H1 (cell line): ENCODE results near the gene BRMS1. TPM values are rescaled to one million over a fixed set of nuclear protein-coding genes. Genes with fewer than 3 reads are reported as not detected.

Experiments
- CTCF ChIA-PET: fragments of 300-600 bp; sonication (Branson Sonifier 250); formaldehyde crosslinking; loops from one replicate; lab custom pipeline; 2021; ENCODE audit not compliant: partially characterized antibody; lab: Charles Lee
- POLR2A ChIA-PET: fragments of 300-600 bp; sonication (Branson Sonifier 250); formaldehyde crosslinking; loops from one replicate; lab custom pipeline; 2021; ENCODE audit warnings: inconsistent platforms; ENCODE audit not compliant: partially characterized antibody; lab: Charles Lee
- DNase-seq, 2 experiments: peaks; one replicate each; pipeline versions ENCODE4 v3.0.0 to v3.0.0-alpha.2; 2010 to 2022; ENCODE audit warnings: low spot score in 2 of 2, low read depth in 1 of 2, mixed read lengths in 1 of 2
- FAIRE-seq: peaks from 2 replicates; lab custom pipeline; 2011; peaks lifted over from hg19 to GRCh38; lab: Jason Lieb, UNC
- H2AFZ ChIP-seq: 2 replicates; pipeline ENCODE4 v1.8.1; 2012; ENCODE audit warnings: low read length, inconsistent platforms
- H2AK5ac ChIP-seq: 2 replicates; pipeline ENCODE4 v1.6.1; 2013; ENCODE audit warnings: low read depth, low read length
- H2BK120ac ChIP-seq: replicated peaks from 2 replicates; pipeline ENCODE3; 2013; ENCODE audit warnings: low read depth, low read length, inconsistent platforms
- H2BK12ac ChIP-seq: 2 replicates; pipeline ENCODE4 v1.6.1; 2013; ENCODE audit warnings: low read depth, low read length
- H2BK15ac ChIP-seq: 2 replicates; pipeline ENCODE4 v1.6.1; 2013; ENCODE audit warnings: low read length
- H2BK20ac ChIP-seq: 2 replicates; pipeline ENCODE4 v1.6.1; 2013; ENCODE audit warnings: low read length
- H2BK5ac ChIP-seq: 2 replicates; pipeline ENCODE4 v1.6.1; 2013; ENCODE audit warnings: low read depth, low read length
- H3K14ac ChIP-seq: 2 replicates; pipeline ENCODE4 v1.6.1; 2013; ENCODE audit warnings: inconsistent platforms; ENCODE audit not compliant: insufficient read length
- H3K18ac ChIP-seq: 2 replicates; pipeline ENCODE4 v1.6.1; 2013; ENCODE audit warnings: low read length; ENCODE audit errors: extremely low read depth
- H3K23ac ChIP-seq: 2 replicates; pipeline ENCODE4 v1.6.1; 2013; ENCODE audit warnings: inconsistent platforms; ENCODE audit not compliant: insufficient read length
- H3K23me2 ChIP-seq: 2 replicates; pipeline ENCODE4 v1.6.1; 2013; ENCODE audit warnings: low read depth, low read length
- H3K27ac ChIP-seq: 2 replicates; pipeline ENCODE4 v1.6.1; 2011; ENCODE audit warnings: low read depth, low read length, inconsistent platforms
- H3K27me3 ChIP-seq, 4 experiments: replicated peaks in 1 of 4; 1 replicate in 1 of 4; 2 replicates in 3 of 4; pipeline versions ENCODE4 v1.6.1 to v1.8.1; 2011 to 2013; ENCODE audit warnings: low read length in 3 of 4, mild to moderate bottlenecking in 3 of 4, inconsistent platforms in 2 of 4, mixed read lengths in 2 of 4, moderate library complexity in 1 of 4; ENCODE audit not compliant: control insufficient read depth in 3 of 4, insufficient read depth in 3 of 4; ENCODE audit errors: extremely low read depth in 1 of 4
- H3K36me3 ChIP-seq, 4 experiments: 2 replicates each; pipeline versions ENCODE4 v1.6.1 to v1.8.1; 2011 to 2013; ENCODE audit warnings: mild to moderate bottlenecking in 4 of 4, low read length in 3 of 4, moderate library complexity in 2 of 4, control low read depth in 1 of 4, inconsistent platforms in 1 of 4; ENCODE audit not compliant: insufficient read depth in 4 of 4, control insufficient read depth in 2 of 4
- H3K4ac ChIP-seq: replicated peaks from 2 replicates; pipeline ENCODE3; 2013; ENCODE audit warnings: low read length, low read depth, mixed read lengths, inconsistent platforms; ENCODE audit not compliant: insufficient read length
- H3K4me1 ChIP-seq, 4 experiments: replicated peaks in 1 of 4; 1 replicate in 1 of 4; 2 replicates in 3 of 4; pipeline versions ENCODE4 v1.6.1 to v1.8.1; 2011 to 2013; ENCODE audit warnings: low read length in 3 of 4, inconsistent platforms in 2 of 4, mixed read lengths in 1 of 4; ENCODE audit not compliant: insufficient read depth in 4 of 4, control insufficient read depth in 3 of 4
- H3K4me2 ChIP-seq, 2 experiments: 2 replicates each; pipeline versions ENCODE4 v1.6.1 to v1.8.1; 2011 to 2013; ENCODE audit warnings: low read depth in 2 of 2, low read length in 2 of 2, control low read depth in 1 of 2, inconsistent platforms in 1 of 2, mild to moderate bottlenecking in 1 of 2; ENCODE audit not compliant: insufficient read depth in 1 of 2
- H3K4me3 ChIP-seq, 4 experiments: fragments of 200-600, 300-600 bp in 1 of 4; sonication (generic), shearing (Covaris generic), sonication (Bioruptor Twin) in 1 of 4; 2 replicates each; pipeline versions ENCODE4 v1.5.1 to v1.8.1; 2011 to 2016; ENCODE audit warnings: low read length in 4 of 4, low read depth in 3 of 4, control low read depth in 2 of 4, inconsistent platforms in 2 of 4, mild to moderate bottlenecking in 2 of 4, mixed read lengths in 1 of 4, moderate library complexity in 1 of 4; ENCODE audit not compliant: insufficient read depth in 2 of 4; ENCODE audit errors: extremely low read depth in 1 of 4
- H3K56ac ChIP-seq: replicated peaks from 2 replicates; pipeline ENCODE3; 2013; ENCODE audit warnings: low read depth, mild to moderate bottlenecking, mixed read lengths, low read length, inconsistent platforms; ENCODE audit not compliant: insufficient read length
- H3K79me1 ChIP-seq: 2 replicates; pipeline ENCODE4 v1.6.1; 2013; ENCODE audit warnings: low read depth, low read length, control low read depth
- H3K79me2 ChIP-seq, 2 experiments: 2 replicates each; pipeline versions ENCODE4 v1.6.1 to v1.8.1; 2012 to 2013; ENCODE audit warnings: low read length in 2 of 2, mild to moderate bottlenecking in 2 of 2, inconsistent platforms in 1 of 2; ENCODE audit not compliant: insufficient read depth in 2 of 2, control insufficient read depth in 1 of 2
- H3K9ac ChIP-seq, 4 experiments: replicated peaks in 1 of 4; 1 replicate in 1 of 4; 2 replicates in 3 of 4; pipeline versions ENCODE4 v1.6.1 to v1.8.1; 2011 to 2013; ENCODE audit warnings: low read depth in 3 of 4, low read length in 3 of 4, control low read depth in 2 of 4, mild to moderate bottlenecking in 2 of 4, moderate library complexity in 2 of 4, inconsistent platforms in 1 of 4; ENCODE audit errors: extremely low read depth in 1 of 4
- H3K9me3 ChIP-seq, 2 experiments: 2 replicates each; pipeline versions ENCODE4 v1.6.1 to v1.8.1; 2012 to 2013; ENCODE audit warnings: mild to moderate bottlenecking in 2 of 2, moderate library complexity in 2 of 2, control low read depth in 1 of 2, inconsistent platforms in 1 of 2, low read depth in 1 of 2, low read length in 1 of 2, mixed read lengths in 1 of 2; ENCODE audit not compliant: insufficient read depth in 2 of 2
- H4K20me1 ChIP-seq, 2 experiments: replicated peaks in 1 of 2; 2 replicates each; pipeline versions ENCODE3 to v1.8.1; 2011 to 2013; ENCODE audit warnings: inconsistent platforms in 2 of 2, low read length in 2 of 2, mild to moderate bottlenecking in 1 of 2; ENCODE audit not compliant: insufficient read depth in 2 of 2, control insufficient read depth in 1 of 2
- H4K5ac ChIP-seq: 2 replicates; pipeline ENCODE4 v1.6.1; 2013; ENCODE audit warnings: low read length, low read depth, mixed read lengths, inconsistent platforms; ENCODE audit not compliant: insufficient read length
- H4K8ac ChIP-seq: 2 replicates; pipeline ENCODE4 v1.8.0; 2013; ENCODE audit warnings: mild to moderate bottlenecking, moderate library complexity, low read length, inconsistent platforms; ENCODE audit not compliant: insufficient read depth; ENCODE audit errors: extremely low read depth
- H4K91ac ChIP-seq: replicated peaks from 2 replicates; pipeline ENCODE3; 2013; ENCODE audit warnings: low read length, mixed read lengths, inconsistent platforms; ENCODE audit not compliant: insufficient read length
- CHD2 ChIP-seq: IDR thresholded peaks from 2 replicates; pipeline ENCODE4 v1.6.1; 2012; ENCODE audit warnings: low read length, improper control_type of control experiment
- KDM5A ChIP-seq: fragments of 200-600 bp; IDR thresholded peaks from 2 replicates; pipeline ENCODE4 v1.7.1; 2012; ENCODE audit warnings: mild to moderate bottlenecking, low read length, inconsistent platforms, mixed read lengths
- SAP30 ChIP-seq: fragments of 300-600 bp; sonication (generic); IDR thresholded peaks from 2 replicates; pipeline ENCODE4 v1.7.1; 2012; ENCODE audit warnings: low read length, moderate library complexity, mild to moderate bottlenecking, inconsistent platforms; ENCODE audit not compliant: insufficient read depth, insufficient replicate concordance
- SP2 ChIP-seq: IDR thresholded peaks from 2 replicates; pipeline ENCODE4 v1.6.1; 2012; ENCODE audit warnings: mild to moderate bottlenecking, low read length, inconsistent platforms
- SP4 ChIP-seq: IDR thresholded peaks from 2 replicates; pipeline ENCODE4 v1.6.1; 2012; ENCODE audit warnings: low read length, inconsistent platforms
- TEAD4 ChIP-seq: IDR thresholded peaks from 2 replicates; pipeline ENCODE4 v1.6.1; 2012; ENCODE audit warnings: low read depth, low read length, inconsistent platforms, mixed read lengths
- USF2 ChIP-seq: IDR thresholded peaks from 2 replicates; pipeline ENCODE4 v1.6.1; 2011; ENCODE audit warnings: low read length, improper control_type of control experiment
- WGBS, 2 experiments: shearing (Covaris generic) in 1 of 2; methylation state at CpG; one replicate each; pipeline versions ENCODE4 v1.1.6 to v1.1.7; 2013 to 2015; ENCODE audit warnings: low lambda C conversion rate in 2 of 2, mixed read lengths in 2 of 2, inconsistent platforms in 1 of 2, low coverage in 1 of 2, missing lambda C conversion rate in 1 of 2; ENCODE audit not compliant: insufficient replicate concordance in 2 of 2, insufficient coverage in 1 of 2, insufficient read length in 1 of 2; ENCODE audit errors: extremely low coverage in 1 of 2, missing lambda C conversion rate in 1 of 2; 5-methylcytosine and 5-hydroxymethylcytosine counted together
- polyA plus RNA-seq, 7 experiments: library from polyadenylated mRNA; depleted of rRNA in 3 of 7; stranded (reverse) in 5 of 7; unstranded in 2 of 7; fragments of >200 nt in 5 of 7; fragments of 200-250 nt in 2 of 7; gene quantifications; 1 replicate in 5 of 7; 2 replicates in 1 of 7; 4 replicates in 1 of 7; pipeline versions ENCODE4 v1.2.1 to v1.2.3, GENCODE V29; 2011 to 2013; ENCODE audit warnings: missing spikeins in 2 of 7, mixed read lengths in 2 of 7
- total RNA-seq: library from RNA; stranded (reverse); fragmentation: NEBNext Ultra II Directional; extraction: Animal tissue kit (Norgen Biotek cat#: 25700); gene quantifications from 2 replicates; pipeline ENCODE4 v1.2.1, GENCODE V29; 2021
- TF ChIP-seq, protein P1 (sequence below), 3 experiments: IDR thresholded peaks; 1 replicate in 2 of 3; 2 replicates in 1 of 3; pipeline versions ENCODE4 v1.5.1 to v1.6.1; 2011; ENCODE audit warnings: low read length in 3 of 3, mild to moderate bottlenecking in 3 of 3, inconsistent platforms in 2 of 3, low read depth in 1 of 3, moderate library complexity in 1 of 3; ENCODE audit not compliant: insufficient read depth in 1 of 3; ENCODE audit errors: control extremely low read depth in 1 of 3

BRMS1 gene
- total and polyA plus RNA-seq, 2 of the 8 experiments (the other 6 are each of a cell fraction or from before 2014, with no cell fraction given): 39.2 to 46.1 TPM

DNA sequence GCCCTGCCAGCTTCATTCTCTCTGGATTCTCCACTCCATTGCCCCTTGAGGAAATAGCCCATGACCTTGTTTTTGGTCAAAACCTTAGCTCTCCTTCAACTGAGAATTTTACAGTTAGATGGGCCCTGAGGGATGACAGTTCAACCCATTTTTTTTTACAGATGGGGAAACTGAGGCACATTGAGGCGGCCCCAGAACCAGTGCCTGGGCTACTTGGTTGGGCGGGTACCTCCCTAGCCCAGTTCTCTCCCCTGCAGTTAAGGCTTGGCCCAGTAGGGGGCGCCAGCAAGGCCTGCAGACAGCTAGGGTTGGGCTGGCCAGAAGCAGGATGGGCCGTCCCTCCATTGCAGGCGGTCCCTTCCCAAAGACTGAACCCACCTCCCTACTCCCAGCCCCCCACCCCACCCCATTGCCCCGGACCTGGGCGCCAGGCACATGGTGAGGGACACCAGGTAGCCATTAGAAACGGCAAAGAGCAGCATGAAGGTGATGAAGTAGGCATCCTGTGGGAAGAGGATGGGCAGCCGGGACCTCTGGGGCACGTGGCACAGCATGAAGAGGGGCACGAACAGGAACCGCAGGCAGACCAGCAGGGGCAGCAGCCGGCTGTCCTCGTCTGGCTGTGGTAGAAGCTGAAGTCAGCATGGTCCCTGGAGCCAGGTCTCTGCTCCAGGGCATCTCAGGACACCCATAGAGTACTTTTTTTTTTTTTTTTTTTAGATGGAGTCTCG lies 19.1 kb upstream of the BRMS1 start:
- Histone ChIP-seq H4K20me1 (peaks cover 9 to 32% of the 10 kb centered on the region in 2 experiments), H3K4me1 (peaks cover 0 to 3% (median 0%) of the 10 kb centered on the region in 4 experiments; a peak in 2 of 7 replicates), H2BK120ac (no peak overlapping the region), H3K18ac (no peak overlapping the region), H3K9ac (no peak overlapping the region), H2BK15ac (no peak overlapping the region), H3K23me2 (no peaks in the 10 kb centered on the region), H4K5ac (no peak overlapping the region), H3K79me2 (no peaks in the 10 kb centered on the region; a peak in 1 of 4 replicates), H2BK20ac (no peak overlapping the region), H3K4ac (no peak overlapping the region), H3K27ac (no peak overlapping the region), H3K27me3 (no peaks in the 10 kb centered on the region), H3K4me3 (no peak overlapping the region), H3K79me1 (0 out of 2 replicates have a peak, but pooled peaks cover 2% of the 10 kb centered on the region), H3K23ac (no peak overlapping the region), H3K9me3 (no peaks in the 10 kb centered on the region), H3K4me2 (no peak overlapping the region), H2AK5ac (no peak overlapping the region), H2BK5ac (no peak overlapping the region), H3K14ac (no peak overlapping the region), H3K56ac (no peak overlapping the region), H2AFZ (no peak overlapping the region), H4K8ac (no peak overlapping the region), H4K91ac (no peak overlapping the region), H3K36me3 (peaks cover 24 to 57% (median 55%) of the 10 kb centered on the region in 4 experiments), H2BK12ac (no peak overlapping the region)
- DNase-seq (peak; percentile 77 to 99), FAIRE-seq (no peak)
- CTCF ChIA-PET: interaction anchor here (0.6 to 4.4 kb wide), 33 partner anchors 9 to 1541 kb away, joined by 3 to 39 read pairs (median 4); partner anchors contain the start of genes B4GAT1, BRMS1, MRPL11 and NPAS4
- 65% methylated on average over 14 of the region's 15 CpGs; no CpG with 5 or more reads in 1 of the 2 experiments for WGBS, 2 experiments
- POLR2A ChIA-PET: interaction anchor here (0.7 to 28.7 kb wide), 11 partner anchors 4 to 663 kb away, joined by 3 to 487 read pairs (median 4); partner anchors contain the start of genes B4GAT1, BRMS1 and SLC29A2
- TF ChIP-seq KDM5A: no peak
- TF ChIP-seq USF2: no peak
- TF ChIP-seq TEAD4: no peak
- TF ChIP-seq CHD2: no peak
- TF ChIP-seq SP2: no peak
- TF ChIP-seq, protein P1, sequence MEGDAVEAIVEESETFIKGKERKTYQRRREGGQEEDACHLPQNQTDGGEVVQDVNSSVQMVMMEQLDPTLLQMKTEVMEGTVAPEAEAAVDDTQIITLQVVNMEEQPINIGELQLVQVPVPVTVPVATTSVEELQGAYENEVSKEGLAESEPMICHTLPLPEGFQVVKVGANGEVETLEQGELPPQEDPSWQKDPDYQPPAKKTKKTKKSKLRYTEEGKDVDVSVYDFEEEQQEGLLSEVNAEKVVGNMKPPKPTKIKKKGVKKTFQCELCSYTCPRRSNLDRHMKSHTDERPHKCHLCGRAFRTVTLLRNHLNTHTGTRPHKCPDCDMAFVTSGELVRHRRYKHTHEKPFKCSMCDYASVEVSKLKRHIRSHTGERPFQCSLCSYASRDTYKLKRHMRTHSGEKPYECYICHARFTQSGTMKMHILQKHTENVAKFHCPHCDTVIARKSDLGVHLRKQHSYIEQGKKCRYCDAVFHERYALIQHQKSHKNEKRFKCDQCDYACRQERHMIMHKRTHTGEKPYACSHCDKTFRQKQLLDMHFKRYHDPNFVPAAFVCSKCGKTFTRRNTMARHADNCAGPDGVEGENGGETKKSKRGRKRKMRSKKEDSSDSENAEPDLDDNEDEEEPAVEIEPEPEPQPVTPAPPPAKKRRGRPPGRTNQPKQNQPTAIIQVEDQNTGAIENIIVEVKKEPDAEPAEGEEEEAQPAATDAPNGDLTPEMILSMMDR (IDR thresholded peaks at IDR 0.05; ENCODE audit: control extremely low read depth in 1 of 3, insufficient read depth in 1 of 3, low read depth in 1 of 3, low read length in 3 of 3): peak; percentile 81 to 98 (median 88)
- no peak for TF ChIP-seq SAP30
- no peak for TF ChIP-seq SP4
